ENCODE data around the gene NFAM1.

DNA sequence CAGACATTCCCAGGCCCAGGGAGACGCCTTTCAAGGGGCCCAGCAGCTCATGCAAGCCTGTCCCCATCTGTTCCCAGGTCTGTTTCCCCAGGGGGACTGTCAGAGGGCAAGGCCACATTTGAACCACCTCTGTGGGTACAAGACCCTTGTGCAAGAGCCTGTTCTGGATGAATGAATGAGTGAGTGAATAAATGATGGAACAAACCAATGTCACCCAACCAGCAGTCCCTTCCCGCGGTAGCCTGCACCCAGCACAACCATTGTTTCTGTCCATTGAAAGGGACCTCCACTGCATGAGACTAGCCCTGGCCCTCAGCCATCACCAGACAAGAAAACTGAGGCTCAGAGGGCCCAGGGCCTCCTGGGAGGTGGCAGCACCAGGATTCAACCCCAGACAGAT lies 92.1 kb downstream of the NFAM1 start:
- no peak for TF ChIP-seq POLR2A (IDR thresholded peaks at IDR 0.05)
- TF ChIP-seq, protein P1, sequence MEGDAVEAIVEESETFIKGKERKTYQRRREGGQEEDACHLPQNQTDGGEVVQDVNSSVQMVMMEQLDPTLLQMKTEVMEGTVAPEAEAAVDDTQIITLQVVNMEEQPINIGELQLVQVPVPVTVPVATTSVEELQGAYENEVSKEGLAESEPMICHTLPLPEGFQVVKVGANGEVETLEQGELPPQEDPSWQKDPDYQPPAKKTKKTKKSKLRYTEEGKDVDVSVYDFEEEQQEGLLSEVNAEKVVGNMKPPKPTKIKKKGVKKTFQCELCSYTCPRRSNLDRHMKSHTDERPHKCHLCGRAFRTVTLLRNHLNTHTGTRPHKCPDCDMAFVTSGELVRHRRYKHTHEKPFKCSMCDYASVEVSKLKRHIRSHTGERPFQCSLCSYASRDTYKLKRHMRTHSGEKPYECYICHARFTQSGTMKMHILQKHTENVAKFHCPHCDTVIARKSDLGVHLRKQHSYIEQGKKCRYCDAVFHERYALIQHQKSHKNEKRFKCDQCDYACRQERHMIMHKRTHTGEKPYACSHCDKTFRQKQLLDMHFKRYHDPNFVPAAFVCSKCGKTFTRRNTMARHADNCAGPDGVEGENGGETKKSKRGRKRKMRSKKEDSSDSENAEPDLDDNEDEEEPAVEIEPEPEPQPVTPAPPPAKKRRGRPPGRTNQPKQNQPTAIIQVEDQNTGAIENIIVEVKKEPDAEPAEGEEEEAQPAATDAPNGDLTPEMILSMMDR (IDR thresholded peaks at IDR 0.05), result no peak
